OCI-LY7 (cell line): ENCODE data around the gene CCNI. TPM values are rescaled to one million over a fixed set of nuclear protein-coding genes. Genes with fewer than 3 reads are reported as not detected.
"Not testable (repeated sequence)": the region's sequence is repeated elsewhere in the genome, so short reads cannot be mapped to it uniquely, and the experiment has no call there.

Source experiments
- BruUV-seq: library from RNA; stranded (reverse); fragments of 400-500 nt; replicated peaks from 2 replicates; lab custom pipeline; 2021; lab: Mats Ljungman, UMichigan
- CTCF ChIA-PET: fragments of 300-600 bp; sonication (Branson Sonifier 250); formaldehyde crosslinking; loops from one replicate; lab custom pipeline; 2022; ENCODE audit warnings: antibody characterized with exemption; ENCODE audit not compliant: unreplicated experiment; lab: Charles Lee
- POLR2A ChIA-PET: fragments of 300-600 bp; sonication (Branson Sonifier 250); formaldehyde crosslinking; loops from one replicate; lab custom pipeline; 2022; ENCODE audit warnings: antibody characterized with exemption; lab: Charles Lee
- DNase-seq: peaks from one replicate; pipeline ENCODE4 v3.0.0-alpha.2; 2015; ENCODE audit warnings: low spot score
- H2AFZ ChIP-seq: fragments of 200-600 bp; sonication (generic), shearing (Covaris generic); 2 replicates; pipeline ENCODE4 v1.6.1; 2014; ENCODE audit warnings: mild to moderate bottlenecking, antibody characterized with exemption, low read length, moderate library complexity
- H3K27ac ChIP-seq: fragments of 200-600 bp; sonication (generic); 2 replicates; pipeline ENCODE4 v1.5.1; 2014; ENCODE audit warnings: mixed run types, low read depth, mild to moderate bottlenecking, moderate library complexity, low read length, inconsistent platforms; ENCODE audit not compliant: poor library complexity, severe bottlenecking
- H3K36me3 ChIP-seq: fragments of 200-600 bp; sonication (generic); 2 replicates; pipeline ENCODE4 v1.6.1; 2014; ENCODE audit warnings: mild to moderate bottlenecking, antibody characterized with exemption, low read length, moderate library complexity, mixed read lengths; ENCODE audit not compliant: insufficient read depth
- H3K4me1 ChIP-seq: fragments of 200-600 bp; sonication (generic); 2 replicates; pipeline ENCODE4 v1.5.1; 2014; ENCODE audit warnings: mild to moderate bottlenecking, low read length; ENCODE audit not compliant: insufficient read depth, poor library complexity, severe bottlenecking
- H3K4me2 ChIP-seq: fragments of 200-600 bp; sonication (generic); 2 replicates; pipeline ENCODE4 v1.6.1; 2014; ENCODE audit warnings: mild to moderate bottlenecking, low read length
- H3K4me3 ChIP-seq: fragments of 200-600 bp; sonication (generic); 2 replicates; pipeline ENCODE4 v1.5.1; 2014; ENCODE audit warnings: mild to moderate bottlenecking, low read depth, low read length; ENCODE audit not compliant: poor library complexity, severe bottlenecking
- H3K79me2 ChIP-seq: fragments of 200-600 bp; sonication (generic); 2 replicates; pipeline ENCODE4 v1.6.1; 2016; ENCODE audit warnings: low read depth, mild to moderate bottlenecking, low read length, moderate library complexity, mixed read lengths; ENCODE audit not compliant: insufficient read depth
- H3K9me2 ChIP-seq: fragments of 200-600 bp; sonication (generic); 2 replicates; pipeline ENCODE4 v1.6.1; 2016; ENCODE audit warnings: mild to moderate bottlenecking, low read length, mixed read lengths; ENCODE audit not compliant: insufficient read depth
- H3K9me3 ChIP-seq: fragments of 200-600 bp; sonication (generic); 2 replicates; pipeline ENCODE4 v1.6.1; 2014; ENCODE audit warnings: mild to moderate bottlenecking, mixed run types, low read length, mixed read lengths
- H4K20me1 ChIP-seq: fragments of 200-600 bp; sonication (generic); 2 replicates; pipeline ENCODE4 v1.6.1; 2014; ENCODE audit warnings: mild to moderate bottlenecking, antibody characterized with exemption, low read length, moderate library complexity, mixed read lengths; ENCODE audit not compliant: insufficient read depth
- EZH2phosphoT487 ChIP-seq: fragments of 200-600 bp; sonication (generic); IDR thresholded peaks from 2 replicates; pipeline ENCODE4 v1.6.1; 2018; ENCODE audit warnings: low read depth, borderline replicate concordance, mild to moderate bottlenecking, mixed run types, antibody characterized with exemption, low read length, moderate library complexity, mixed read lengths
- intact Hi-C: fragments of 100-400 bp; cut with micrococcal nuclease; formaldehyde crosslinking; loops from one replicate; pipeline ENCODE4 v1.10.0; 2022; ENCODE audit not compliant: unreplicated experiment
- total RNA-seq, 2 experiments: library from RNA; depleted of rRNA in 1 of 2; stranded (reverse); fragments of >200 nt in 1 of 2; shearing (Covaris generic) in 1 of 2; gene quantifications; 2 replicates each; pipeline ENCODE4 v1.2.3, GENCODE V29; 2014 to 2022
- TF ChIP-seq, protein P1 (sequence below): fragments of 200-600 bp; sonication (generic); conservative IDR thresholded peaks from 2 replicates; pipeline ENCODE4 v1.5.1; 2014; ENCODE audit warnings: mild to moderate bottlenecking, antibody characterized with exemption, low read length, moderate library complexity, mixed read lengths

Gene CCNI
- total RNA-seq, 2 experiments from 2014 or later, result 105 to 293 TPM

GRCh38 chr4:77084019-77084639, 8.3 kb upstream of the CCNI start:
- no peak overlapping the region for H3K4me2 ChIP-seq
- no peaks in the 10 kb centered on the region for H3K9me3 ChIP-seq
- H3K36me3 ChIP-seq, result peaks cover 3% of the 10 kb centered on the region; the same call in 1 of the 2 replicates
- intact Hi-C loops, result no loop called here
- BruUV-seq, result no TSS peak
- no peak overlapping the region for H3K27ac ChIP-seq
- peaks cover 23% of the 10 kb centered on the region for H3K4me1 ChIP-seq
- H3K79me2 ChIP-seq, result peaks cover 4% of the 10 kb centered on the region; the same call in 1 of the 2 replicates
- CTCF ChIA-PET, result no interaction called here
- no peak for TF ChIP-seq EZH2phosphoT487
- TF ChIP-seq, protein P1, sequence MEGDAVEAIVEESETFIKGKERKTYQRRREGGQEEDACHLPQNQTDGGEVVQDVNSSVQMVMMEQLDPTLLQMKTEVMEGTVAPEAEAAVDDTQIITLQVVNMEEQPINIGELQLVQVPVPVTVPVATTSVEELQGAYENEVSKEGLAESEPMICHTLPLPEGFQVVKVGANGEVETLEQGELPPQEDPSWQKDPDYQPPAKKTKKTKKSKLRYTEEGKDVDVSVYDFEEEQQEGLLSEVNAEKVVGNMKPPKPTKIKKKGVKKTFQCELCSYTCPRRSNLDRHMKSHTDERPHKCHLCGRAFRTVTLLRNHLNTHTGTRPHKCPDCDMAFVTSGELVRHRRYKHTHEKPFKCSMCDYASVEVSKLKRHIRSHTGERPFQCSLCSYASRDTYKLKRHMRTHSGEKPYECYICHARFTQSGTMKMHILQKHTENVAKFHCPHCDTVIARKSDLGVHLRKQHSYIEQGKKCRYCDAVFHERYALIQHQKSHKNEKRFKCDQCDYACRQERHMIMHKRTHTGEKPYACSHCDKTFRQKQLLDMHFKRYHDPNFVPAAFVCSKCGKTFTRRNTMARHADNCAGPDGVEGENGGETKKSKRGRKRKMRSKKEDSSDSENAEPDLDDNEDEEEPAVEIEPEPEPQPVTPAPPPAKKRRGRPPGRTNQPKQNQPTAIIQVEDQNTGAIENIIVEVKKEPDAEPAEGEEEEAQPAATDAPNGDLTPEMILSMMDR, result no peak
- POLR2A ChIA-PET, result interaction anchor here (0.7 to 2.9 kb wide), 3 partner anchors 8 to 114 kb away, joined by 3 to 11 read pairs (median 3); no protein-coding TSS in a partner anchor
- DNase-seq, result no peak
- no peak overlapping the region for H3K4me3 ChIP-seq
- H3K9me2 ChIP-seq, result no peaks in the 10 kb centered on the region
- no peak overlapping the region for H2AFZ ChIP-seq
- H4K20me1 ChIP-seq, result no peaks in the 10 kb centered on the region

- no peak for DNase-seq
- peaks cover 12% of the 10 kb centered on the region; the same call in 1 of the 2 replicates for H3K79me2 ChIP-seq
- ChIA-PET CTCF (interaction anchor here (0.6 to 0.9 kb wide), 2 partner anchors 10 to 728 kb away, joined by 3 read pairs; no protein-coding TSS in a partner anchor), POLR2A (interaction anchor here (0.6 to 2.9 kb wide), 6 partner anchors 12 to 895 kb away, joined by 3 to 11 read pairs (median 4); no protein-coding TSS in a partner anchor)
- H3K4me3 ChIP-seq, result no peak overlapping the region
- no peak overlapping the region for H3K4me2 ChIP-seq
- no peaks in the 10 kb centered on the region for H3K9me2 ChIP-seq
- no peak overlapping the region for H2AFZ ChIP-seq
- BruUV-seq, result no TSS peak
- H3K9me3 ChIP-seq, result no peaks in the 10 kb centered on the region
- intact Hi-C loops, result no loop called here
- H4K20me1 ChIP-seq, result no peaks in the 10 kb centered on the region
- no peak for TF ChIP-seq EZH2phosphoT487
- TF ChIP-seq, protein P1, result no peak
- peaks cover 3% of the 10 kb centered on the region; the same call in 1 of the 2 replicates for H3K36me3 ChIP-seq
- H3K4me1 ChIP-seq, result peaks cover 33% of the 10 kb centered on the region
- no peak overlapping the region for H3K27ac ChIP-seq
Observed at GRCh38 chr4:77082886-77083608, 7.3 kb upstream of the CCNI start.

- H3K9me2 ChIP-seq, H3K9me3 ChIP-seq, H3K4me3 ChIP-seq, H3K36me3 ChIP-seq, H4K20me1 ChIP-seq, intact Hi-C loops, CTCF ChIA-PET, BruUV-seq: not testable (repeated sequence)
- Histone ChIP-seq H3K4me2 (peak overlapping the region; percentile 43), H2AFZ (peak overlapping the region; percentile 30; the same call in 1 of the 2 replicates), H3K27ac (peak overlapping the region; percentile 6), H3K79me2 (peaks cover 27% of the 10 kb centered on the region; the same call in 1 of the 2 replicates), H3K4me1 (peaks cover 48% of the 10 kb centered on the region)
- POLR2A ChIA-PET, result interaction anchor here (0.6 to 2.3 kb wide), 9 partner anchors 11 to 1131 kb away, joined by 3 to 10 read pairs (median 3); no protein-coding TSS in a partner anchor
- peak; percentile 45 for DNase-seq
Observed at GRCh38 chr4:77080806-77081205, 5.0 kb upstream of the CCNI start.
